Vagina (tissue), 2 donors: ENCODE measurements around the gene KIAA0825. TPM values are rescaled to one million over a fixed set of nuclear protein-coding genes. Genes with fewer than 3 reads are reported as not detected.

Experiments used
- DNase-seq, 2 donors: peaks; one replicate each; pipeline ENCODE4 v3.0.0-alpha.2; 2017; ENCODE audit errors: extremely low spot score in 2 of 2
- H3K27ac ChIP-seq: fragments of 200-600 bp; sonication (generic); one replicate; pipeline ENCODE4 v1.5.1; 2019
- H3K27me3 ChIP-seq: fragments of 200-600 bp; sonication (generic); one replicate; pipeline ENCODE4 v1.5.1; 2019
- H3K36me3 ChIP-seq, 2 donors: fragments of 200-600 bp; sonication (generic); one replicate each; pipeline ENCODE4 v1.5.1; 2017 to 2019
- H3K4me1 ChIP-seq: fragments of 200-600 bp; sonication (generic); one replicate; pipeline ENCODE4 v1.5.1; 2019
- H3K4me3 ChIP-seq, 2 donors: fragments of 200-600 bp; sonication (generic); 1 replicate in 1 of 2; 2 replicates in 1 of 2; pipeline ENCODE4 v1.5.1; 2016 to 2019
- H3K9me3 ChIP-seq: fragments of 200-600 bp; sonication (generic); one replicate; pipeline ENCODE4 v1.5.1; 2019
- POLR2A ChIP-seq, 2 donors: fragments of 450-650 bp; IDR thresholded peaks; one replicate each; pipeline ENCODE4 v1.6.1; 2017; ENCODE audit warnings: antibody characterized with exemption in 2 of 2, mild to moderate bottlenecking in 2 of 2, moderate library complexity in 2 of 2
- POLR2AphosphoS5 ChIP-seq, 2 donors: sonication (generic); formaldehyde crosslinking; IDR thresholded peaks; one replicate each; pipeline ENCODE4 v1.9.0; 2017; ENCODE audit warnings: antibody characterized with exemption in 2 of 2, mild to moderate bottlenecking in 2 of 2, low read depth in 1 of 2; ENCODE audit not compliant: insufficient read depth in 1 of 2
- intact Hi-C: fragments of 100-400 bp; cut with DNase I; formaldehyde crosslinking; loops from one replicate; pipeline ENCODE4 v1.15.1; 2023
- total RNA-seq: library from RNA; depleted of rRNA; stranded (reverse); fragments of >200 nt; gene quantifications from one replicate; pipeline ENCODE4 v1.2.3, GENCODE V29; 2016
- TF ChIP-seq, protein P1 (sequence below), 3 experiments: fragments of 450-650 bp in 2 of 3; fragments of 200-600 bp in 1 of 3; sonication (generic) in 1 of 3; IDR thresholded peaks; one replicate each; pipeline ENCODE4 v1.5.1; 2017 to 2019; ENCODE audit warnings: antibody characterized with exemption in 3 of 3, mild to moderate bottlenecking in 2 of 3, moderate library complexity in 2 of 3

KIAA0825 gene
- total RNA-seq, 1 donor from 2014 or later, result 2.5 TPM

DNA sequence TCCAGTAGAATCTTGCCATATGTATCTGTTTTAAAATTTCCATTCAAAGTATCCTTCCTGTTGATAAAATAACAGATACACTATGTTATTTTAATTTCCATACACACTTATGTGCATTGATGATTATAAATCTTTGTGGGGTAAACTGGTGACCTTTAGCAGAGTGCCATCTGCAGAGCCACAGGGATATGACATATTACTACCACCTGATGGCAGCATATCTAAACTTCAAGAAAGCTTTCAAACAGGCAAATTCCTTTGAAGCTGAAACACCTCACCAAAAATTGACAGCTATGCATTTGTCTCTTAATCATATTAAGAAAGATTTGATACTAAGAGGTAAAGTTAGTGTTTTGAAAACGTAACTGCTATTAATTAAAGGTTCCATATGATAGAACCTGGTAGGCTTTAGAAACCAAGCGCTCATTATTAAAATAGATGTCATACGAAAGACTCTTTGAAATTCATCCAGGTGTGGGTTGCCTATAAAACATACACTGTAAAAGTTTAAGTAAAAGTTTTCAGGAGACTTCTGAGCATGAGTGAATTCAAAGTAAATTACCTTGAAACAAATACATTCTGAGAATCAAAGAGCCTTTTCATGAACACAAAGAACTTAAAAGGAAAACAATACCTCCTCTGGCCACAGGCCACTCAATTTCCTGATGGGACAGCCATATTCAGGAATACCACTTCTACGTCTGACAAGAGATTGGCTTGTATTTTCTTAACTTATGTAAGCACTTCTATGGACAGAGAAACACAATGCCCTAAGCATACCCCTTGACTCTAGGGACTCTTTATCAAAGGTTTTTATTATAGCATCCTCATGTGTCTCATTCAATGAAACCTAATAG is 93.3 kb downstream of the KIAA0825 start:
- TF ChIP-seq POLR2AphosphoS5 (IDR thresholded peaks at IDR 0.05; ENCODE audit: insufficient read depth in 1 of 2, low read depth in 1 of 2) (no peak), POLR2A (IDR thresholded peaks at IDR 0.05) (no peak)
- TF ChIP-seq, protein P1, sequence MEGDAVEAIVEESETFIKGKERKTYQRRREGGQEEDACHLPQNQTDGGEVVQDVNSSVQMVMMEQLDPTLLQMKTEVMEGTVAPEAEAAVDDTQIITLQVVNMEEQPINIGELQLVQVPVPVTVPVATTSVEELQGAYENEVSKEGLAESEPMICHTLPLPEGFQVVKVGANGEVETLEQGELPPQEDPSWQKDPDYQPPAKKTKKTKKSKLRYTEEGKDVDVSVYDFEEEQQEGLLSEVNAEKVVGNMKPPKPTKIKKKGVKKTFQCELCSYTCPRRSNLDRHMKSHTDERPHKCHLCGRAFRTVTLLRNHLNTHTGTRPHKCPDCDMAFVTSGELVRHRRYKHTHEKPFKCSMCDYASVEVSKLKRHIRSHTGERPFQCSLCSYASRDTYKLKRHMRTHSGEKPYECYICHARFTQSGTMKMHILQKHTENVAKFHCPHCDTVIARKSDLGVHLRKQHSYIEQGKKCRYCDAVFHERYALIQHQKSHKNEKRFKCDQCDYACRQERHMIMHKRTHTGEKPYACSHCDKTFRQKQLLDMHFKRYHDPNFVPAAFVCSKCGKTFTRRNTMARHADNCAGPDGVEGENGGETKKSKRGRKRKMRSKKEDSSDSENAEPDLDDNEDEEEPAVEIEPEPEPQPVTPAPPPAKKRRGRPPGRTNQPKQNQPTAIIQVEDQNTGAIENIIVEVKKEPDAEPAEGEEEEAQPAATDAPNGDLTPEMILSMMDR (IDR thresholded peaks at IDR 0.05), result peak in 1 of 3 experiments; percentile 22
- H3K4me1 ChIP-seq, result no peaks in the 10 kb centered on the region
- DNase-seq, result no peak
- no peak overlapping the region for H3K27ac ChIP-seq
- H3K27me3 ChIP-seq, result no peaks in the 10 kb centered on the region
- H3K9me3 ChIP-seq, result no peaks in the 10 kb centered on the region
- H3K4me3 ChIP-seq, result no peak overlapping the region
- H3K36me3 ChIP-seq, result no peaks in the 10 kb centered on the region
- intact Hi-C loops, result no loop called here

DNA sequence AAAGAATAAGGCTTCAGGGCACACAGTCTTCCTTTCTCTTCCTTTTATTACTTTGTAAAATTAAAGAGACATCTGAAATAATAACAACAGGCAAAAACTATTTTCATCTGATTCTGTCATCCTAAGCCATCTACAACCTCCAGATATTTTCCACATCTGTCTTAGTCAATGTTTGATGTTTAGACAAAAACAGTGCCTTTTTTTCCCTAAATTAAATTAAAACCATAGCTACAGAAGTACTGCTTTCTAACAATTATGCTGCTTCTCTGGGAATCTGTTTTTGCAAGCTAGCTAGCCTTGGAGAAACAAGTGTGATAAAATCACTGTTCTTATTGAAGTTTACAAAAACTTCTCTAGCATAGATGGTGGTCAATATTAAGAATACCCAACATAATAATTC is 95.4 kb downstream of the KIAA0825 start:
- H3K4me3 ChIP-seq, result no peak overlapping the region
- no peak for DNase-seq
- intact Hi-C loops, result no loop called here
- no peaks in the 10 kb centered on the region for H3K27me3 ChIP-seq
- no peak overlapping the region for H3K27ac ChIP-seq
- H3K36me3 ChIP-seq, result no peaks in the 10 kb centered on the region
- H3K9me3 ChIP-seq, result no peaks in the 10 kb centered on the region
- TF ChIP-seq, protein P1 (IDR thresholded peaks at IDR 0.05), result no peak
- TF ChIP-seq POLR2A (IDR thresholded peaks at IDR 0.05) (no peak), POLR2AphosphoS5 (IDR thresholded peaks at IDR 0.05; ENCODE audit: insufficient read depth in 1 of 2, low read depth in 1 of 2) (no peak)
- H3K4me1 ChIP-seq, result no peaks in the 10 kb centered on the region

DNA sequence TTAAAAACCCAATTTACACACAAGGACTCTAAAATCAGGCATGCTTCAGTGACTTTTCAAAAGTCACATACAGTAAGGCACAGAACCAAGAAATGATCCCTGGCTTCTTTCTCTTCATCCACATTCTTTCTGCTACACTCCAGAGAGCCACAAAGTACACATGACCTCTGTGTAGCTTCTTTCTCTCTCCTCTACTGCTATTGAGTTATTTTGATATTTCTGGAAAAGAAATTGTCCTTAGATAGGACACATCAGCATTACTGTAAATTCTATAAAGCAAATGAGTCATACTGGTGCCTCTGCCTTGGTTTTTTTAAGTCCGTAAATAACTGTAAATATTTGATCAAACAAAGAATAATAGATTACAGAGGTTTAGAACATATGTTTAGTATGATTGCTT is 96.3 kb downstream of the KIAA0825 start:
- Histone ChIP-seq H3K27me3 (no peaks in the 10 kb centered on the region), H3K4me3 (no peak overlapping the region), H3K4me1 (no peaks in the 10 kb centered on the region), H3K27ac (no peak overlapping the region), H3K36me3 (no peaks in the 10 kb centered on the region), H3K9me3 (no peaks in the 10 kb centered on the region)
- TF ChIP-seq POLR2AphosphoS5 (IDR thresholded peaks at IDR 0.05; ENCODE audit: insufficient read depth in 1 of 2, low read depth in 1 of 2) (no peak), POLR2A (IDR thresholded peaks at IDR 0.05) (no peak)
- TF ChIP-seq, protein P1 (IDR thresholded peaks at IDR 0.05), result no peak
- intact Hi-C loops, result no loop called here
- no peak for DNase-seq

DNA sequence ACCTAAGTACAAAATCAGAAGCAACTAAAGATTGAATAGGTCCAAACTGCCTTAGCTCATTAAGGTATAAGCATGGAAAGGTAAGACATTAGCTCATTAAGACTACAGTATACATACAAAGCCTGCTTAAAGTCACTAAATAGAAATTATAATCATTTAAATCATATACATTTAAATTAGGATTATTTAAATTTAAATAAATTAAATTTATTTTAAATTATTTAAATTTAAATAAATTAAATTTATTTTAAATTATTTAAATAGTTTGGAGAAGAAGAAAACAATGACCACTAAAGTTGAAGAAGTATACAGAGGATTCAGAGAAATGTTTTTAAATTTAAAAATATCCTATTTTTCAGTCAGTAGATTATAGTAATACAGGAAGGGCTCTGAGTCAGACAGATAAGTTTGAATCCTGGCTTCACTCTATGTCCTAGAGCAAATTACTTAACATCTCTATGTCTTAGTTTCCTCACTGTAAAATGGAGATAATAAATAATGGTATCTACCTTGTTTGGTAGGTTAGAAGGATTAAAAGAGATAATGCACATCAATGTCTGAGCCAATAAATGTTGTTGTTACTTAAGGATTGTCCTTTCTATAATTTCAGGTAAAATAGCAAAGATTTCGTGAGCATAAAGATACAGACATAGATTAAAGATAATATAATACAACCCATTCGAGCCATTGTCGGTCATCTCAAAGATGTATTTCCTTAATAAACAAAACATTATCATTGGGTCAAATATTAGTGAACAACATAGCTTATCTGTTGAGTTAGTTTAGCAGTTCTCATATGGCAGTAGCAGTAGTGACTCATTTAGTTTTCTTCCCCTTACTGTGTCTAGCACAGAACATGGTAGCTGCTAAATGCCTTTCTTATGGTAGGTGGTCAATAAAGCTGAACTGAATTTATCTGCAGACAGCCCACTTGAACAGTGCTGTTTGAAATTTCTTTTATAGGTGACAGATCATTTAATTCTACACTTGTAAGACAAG is 100.6 kb downstream of the KIAA0825 start:
- intact Hi-C loops, result no loop called here
- TF ChIP-seq, protein P1 (IDR thresholded peaks at IDR 0.05), result no peak
- TF ChIP-seq POLR2AphosphoS5 (IDR thresholded peaks at IDR 0.05; ENCODE audit: insufficient read depth in 1 of 2, low read depth in 1 of 2) (no peak), POLR2A (IDR thresholded peaks at IDR 0.05) (no peak)

More for the DNA sequence above, 100.6 kb downstream of the KIAA0825 start:
- Histone ChIP-seq H3K4me3 (no peak overlapping the region), H3K36me3 (no peaks in the 10 kb centered on the region), H3K4me1 (no peaks in the 10 kb centered on the region), H3K9me3 (no peaks in the 10 kb centered on the region), H3K27ac (no peak overlapping the region), H3K27me3 (no peaks in the 10 kb centered on the region)
- no peak for DNase-seq
